Measurements from ENCODE around the gene SCD. TPM values are rescaled to one million over a fixed set of nuclear protein-coding genes. Genes with fewer than 3 reads are reported as not detected.

Gene SCD
- total RNA-seq, 1 donor from 2014 or later, result 2.9 TPM

DNA sequence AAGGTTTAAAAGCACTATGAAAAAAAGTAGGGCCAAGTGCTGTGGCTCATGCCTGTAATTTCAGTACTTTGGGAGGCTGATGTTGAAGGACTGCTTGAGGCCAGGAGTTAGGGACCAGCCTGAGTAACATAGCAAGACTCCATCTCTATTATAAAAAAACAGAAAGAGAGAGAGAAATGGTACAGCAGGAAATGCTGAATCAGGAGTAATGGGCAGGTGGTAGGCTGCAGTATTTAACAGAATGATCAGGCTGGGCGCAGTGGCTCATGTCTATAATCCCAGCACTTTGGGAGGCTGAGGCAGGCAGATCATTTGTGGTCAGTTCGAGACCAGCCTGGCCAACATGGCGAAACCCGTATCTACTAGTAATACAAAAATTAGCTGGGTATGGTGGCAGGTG, 49.6 kb downstream of the SCD start:
- H3K27me3 ChIP-seq, result no peaks in the 10 kb centered on the region
- intact Hi-C loops (cut with DNase I), result no loop called here
- H3K36me3 ChIP-seq, result no peaks in the 10 kb centered on the region
- H3K4me3 ChIP-seq, result no peak overlapping the region
- no peak for DNase-seq (ENCODE audit: low spot score in 2 of 2)
- no peak overlapping the region for H3K27ac ChIP-seq
- H3K9me3 ChIP-seq, result no peaks in the 10 kb centered on the region
- TF ChIP-seq, protein P1, sequence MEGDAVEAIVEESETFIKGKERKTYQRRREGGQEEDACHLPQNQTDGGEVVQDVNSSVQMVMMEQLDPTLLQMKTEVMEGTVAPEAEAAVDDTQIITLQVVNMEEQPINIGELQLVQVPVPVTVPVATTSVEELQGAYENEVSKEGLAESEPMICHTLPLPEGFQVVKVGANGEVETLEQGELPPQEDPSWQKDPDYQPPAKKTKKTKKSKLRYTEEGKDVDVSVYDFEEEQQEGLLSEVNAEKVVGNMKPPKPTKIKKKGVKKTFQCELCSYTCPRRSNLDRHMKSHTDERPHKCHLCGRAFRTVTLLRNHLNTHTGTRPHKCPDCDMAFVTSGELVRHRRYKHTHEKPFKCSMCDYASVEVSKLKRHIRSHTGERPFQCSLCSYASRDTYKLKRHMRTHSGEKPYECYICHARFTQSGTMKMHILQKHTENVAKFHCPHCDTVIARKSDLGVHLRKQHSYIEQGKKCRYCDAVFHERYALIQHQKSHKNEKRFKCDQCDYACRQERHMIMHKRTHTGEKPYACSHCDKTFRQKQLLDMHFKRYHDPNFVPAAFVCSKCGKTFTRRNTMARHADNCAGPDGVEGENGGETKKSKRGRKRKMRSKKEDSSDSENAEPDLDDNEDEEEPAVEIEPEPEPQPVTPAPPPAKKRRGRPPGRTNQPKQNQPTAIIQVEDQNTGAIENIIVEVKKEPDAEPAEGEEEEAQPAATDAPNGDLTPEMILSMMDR (IDR thresholded peaks at IDR 0.05), result no peak
- no peaks in the 10 kb centered on the region for H3K4me1 ChIP-seq

DNA sequence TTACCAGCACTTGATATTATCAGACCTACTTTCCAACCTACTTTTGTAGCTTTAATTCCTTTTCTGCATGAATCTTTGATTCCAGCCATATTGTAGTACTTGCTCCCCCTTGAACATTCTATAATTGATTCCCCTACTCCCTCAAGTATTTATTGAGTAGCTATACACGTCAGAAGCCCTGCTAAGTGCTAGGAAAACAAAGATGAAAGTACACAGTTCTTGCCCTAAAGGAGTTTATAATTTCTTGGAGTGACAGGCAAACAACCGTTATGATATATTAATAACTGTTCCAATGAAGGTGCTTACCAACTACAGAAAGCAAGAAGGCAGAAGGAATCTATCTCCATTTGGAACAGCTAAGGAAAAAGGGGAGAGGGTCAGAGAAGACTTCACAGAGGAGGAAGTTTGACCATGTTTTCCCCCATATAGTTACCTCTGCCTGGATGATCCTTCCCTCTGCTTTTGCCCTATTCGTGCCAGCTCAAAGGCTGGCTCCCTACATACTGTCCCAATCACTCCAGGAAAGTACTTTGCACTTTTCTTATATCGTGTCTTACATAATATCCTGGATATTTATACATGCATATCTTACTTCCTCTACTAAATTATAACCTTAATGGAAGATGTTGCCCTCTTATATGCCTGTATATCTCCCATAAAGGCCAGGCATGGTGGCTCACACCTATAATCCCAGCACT, 54.7 kb downstream of the SCD start:
- Histone ChIP-seq H3K36me3 (no peaks in the 10 kb centered on the region), H3K9me3 (peaks cover 0 to 3% of the 10 kb centered on the region in 2 donors), H3K27me3 (no peaks in the 10 kb centered on the region), H3K27ac (no peak overlapping the region), H3K4me1 (no peaks in the 10 kb centered on the region), H3K4me3 (no peak overlapping the region)
- DNase-seq (ENCODE audit: low spot score in 2 of 2), result no peak
- TF ChIP-seq, protein P1 (IDR thresholded peaks at IDR 0.05), result no peak
- intact Hi-C loops (cut with DNase I), result no loop called here

DNA sequence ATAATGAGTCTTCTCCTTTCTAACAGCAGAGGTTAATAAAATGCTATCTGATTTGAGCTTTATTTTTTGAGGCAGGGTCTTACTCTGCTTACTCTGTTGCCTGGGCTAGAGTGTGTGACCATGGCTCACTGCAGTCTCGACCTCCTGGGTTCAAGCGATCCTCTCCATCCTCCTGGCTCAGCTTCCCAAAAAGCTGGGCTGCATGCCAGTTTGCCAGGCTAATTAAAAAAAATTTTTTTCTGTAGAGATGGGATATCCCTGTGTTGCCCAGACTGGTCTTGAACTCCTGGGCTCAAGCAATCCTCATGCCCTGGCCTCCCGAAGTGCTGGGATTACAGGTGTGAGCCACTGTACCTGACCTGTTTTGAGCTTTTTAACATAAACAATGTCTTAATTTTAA, 56.7 kb downstream of the SCD start:
- no peak overlapping the region for H3K4me3 ChIP-seq
- H3K36me3 ChIP-seq, result no peaks in the 10 kb centered on the region
- H3K4me1 ChIP-seq, result no peaks in the 10 kb centered on the region
- H3K27me3 ChIP-seq, result no peaks in the 10 kb centered on the region
- no peak for DNase-seq (ENCODE audit: low spot score in 2 of 2)
- intact Hi-C loops (cut with DNase I), result no loop called here
- no peak overlapping the region for H3K27ac ChIP-seq
- H3K9me3 ChIP-seq, result peaks cover 0 to 3% of the 10 kb centered on the region in 2 donors
- TF ChIP-seq, protein P1 (IDR thresholded peaks at IDR 0.05), result no peak

DNA sequence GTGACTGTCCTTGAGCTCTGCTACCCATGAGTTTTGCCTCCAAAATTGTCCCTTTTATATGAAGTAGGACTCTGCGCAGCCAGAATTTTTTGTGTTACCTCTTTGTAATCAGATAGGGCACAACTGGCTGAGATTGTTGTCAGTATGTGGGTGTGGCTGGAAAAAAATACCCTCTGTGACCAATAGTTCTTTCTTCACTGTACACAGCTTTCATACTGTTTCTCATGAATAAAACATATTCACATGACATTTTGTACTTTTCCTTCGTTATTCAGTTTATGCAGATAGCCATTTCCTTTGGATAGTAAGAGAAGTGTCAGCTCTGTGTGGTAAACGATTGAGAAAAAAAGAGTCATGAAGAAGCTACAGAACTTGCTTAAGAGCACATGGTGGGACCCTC, 66.1 kb downstream of the SCD start:
- no peak for DNase-seq (ENCODE audit: low spot score in 2 of 2)
- Histone ChIP-seq H3K27me3 (no peaks in the 10 kb centered on the region), H3K9me3 (no peaks in the 10 kb centered on the region), H3K4me3 (no peak overlapping the region), H3K4me1 (no peaks in the 10 kb centered on the region), H3K27ac (no peak overlapping the region), H3K36me3 (no peaks in the 10 kb centered on the region)
- TF ChIP-seq, protein P1 (IDR thresholded peaks at IDR 0.05), result no peak
- intact Hi-C loops (cut with DNase I), result no loop called here

Other genes with a start within 250 kb of the SCD start
- 16.6 TPM for gene ERLIN1, start 161.2 kb upstream of the SCD start, total RNA-seq
- 54.6 TPM for gene CHUK, start 117.6 kb upstream of the SCD start, total RNA-seq
- 14.3 TPM for gene CWF19L1, start 79.6 kb upstream of the SCD start, total RNA-seq
- 21.4 TPM for gene BLOC1S2, start 60.6 kb upstream of the SCD start, total RNA-seq
- gene PKD2L1, start 17.0 kb upstream of the SCD start, total RNA-seq, result not detected
- gene WNT8B, start 115.8 kb downstream of the SCD start, total RNA-seq, result not detected
- 9.2 TPM for gene SEC31B, start 172.6 kb downstream of the SCD start, total RNA-seq
- 71.1 TPM for gene NDUFB8, start 182.6 kb downstream of the SCD start, total RNA-seq
- gene HIF1AN, start 188.7 kb downstream of the SCD start, total RNA-seq, result 4.7 TPM